Dermis blood vessel endothelial cell (primary cell): ENCODE data around the gene BACH1. TPM values are rescaled to one million over a fixed set of nuclear protein-coding genes. Genes with fewer than 3 reads are reported as not detected.

Source experiments
- DNase-seq: peaks from one replicate; pipeline ENCODE4 v3.0.0; 2010
- total RNA-seq: library from RNA; depleted of rRNA; stranded (reverse); fragments of >200 nt; gene quantifications from 2 replicates; pipeline ENCODE4 v1.2.3, GENCODE V29; 2014

Gene BACH1
- total RNA-seq, 1 donor from 2014 or later = 48.0 TPM

GRCh38 chr21:29293495-29293894 is 5.2 kb upstream of the BACH1 start:
- DNase-seq = no peak

GRCh38 chr21:29295066-29295650 is 3.6 kb upstream of the BACH1 start:
- DNase-seq = no peak

GRCh38 chr21:29296446-29296845 is 2.3 kb upstream of the BACH1 start:
- DNase-seq = no peak

GRCh38 chr21:29297483-29298347 is 1.0 kb upstream of the BACH1 start:
- DNase-seq = no peak

GRCh38 chr21:29299046-29299915 is 559 bp downstream of the BACH1 start:
- peak; percentile 69 for DNase-seq

- peak; percentile 58 for DNase-seq
These were observed 1.4 kb downstream of the BACH1 start for GRCh38 chr21:29299916-29300806.

- DNase-seq = no peak
These were observed 2.1 kb downstream of the BACH1 start for GRCh38 chr21:29300807-29301138.

GRCh38 chr21:29301691-29302090 is 3.0 kb downstream of the BACH1 start:
- DNase-seq = no peak

GRCh38 chr21:29302359-29302875 is 3.7 kb downstream of the BACH1 start:
- DNase-seq = no peak

GRCh38 chr21:29303288-29303687 is 4.6 kb downstream of the BACH1 start:
- DNase-seq = no peak

- no peak for DNase-seq
These were observed 5.9 kb downstream of the BACH1 start for GRCh38 chr21:29304597-29304996.

GRCh38 chr21:29305068-29305467 is 6.3 kb downstream of the BACH1 start:
- DNase-seq = no peak

- DNase-seq = no peak
These were observed 6.8 kb downstream of the BACH1 start for GRCh38 chr21:29305561-29305960.

GRCh38 chr21:29306920-29307319 is 8.2 kb downstream of the BACH1 start:
- no peak for DNase-seq

- no peak for DNase-seq
These were observed 9.2 kb downstream of the BACH1 start for GRCh38 chr21:29307718-29308455.

- DNase-seq = no peak
These were observed 9.7 kb downstream of the BACH1 start for GRCh38 chr21:29308456-29308783.

- no peak for DNase-seq
These were observed 11.0 kb downstream of the BACH1 start for GRCh38 chr21:29309703-29310102.

GRCh38 chr21:29311802-29312201 is 13.1 kb downstream of the BACH1 start:
- no peak for DNase-seq

- no peak for DNase-seq
These were observed 14.3 kb downstream of the BACH1 start for GRCh38 chr21:29312981-29313380.

GRCh38 chr21:29313662-29314408 is 15.1 kb downstream of the BACH1 start:
- DNase-seq = peak; percentile 25
